HUES48 (cell line): ENCODE data around the gene MAN2B1.
"Not testable (repeated sequence)": the region's sequence is repeated elsewhere in the genome, so short reads cannot be mapped to it uniquely, and the experiment has no call there.

Experiments
- H3K27ac ChIP-seq: one replicate; pipeline ENCODE4 v1.7.0; 2013; ENCODE audit warnings: low read depth, low read length, inconsistent platforms
- H3K27me3 ChIP-seq: 2 replicates; pipeline ENCODE4 v1.6.1; 2013; ENCODE audit warnings: mild to moderate bottlenecking, low read length; ENCODE audit not compliant: control insufficient read depth, insufficient read depth
- H3K36me3 ChIP-seq: 2 replicates; pipeline ENCODE4 v1.6.1; 2013; ENCODE audit warnings: low read length; ENCODE audit not compliant: control insufficient read depth, insufficient read depth
- H3K4me1 ChIP-seq: 2 replicates; pipeline ENCODE4 v1.6.1; 2013; ENCODE audit warnings: mild to moderate bottlenecking, low read length; ENCODE audit not compliant: control insufficient read depth, insufficient read depth
- H3K4me3 ChIP-seq: 2 replicates; pipeline ENCODE4 v1.5.1; 2013; ENCODE audit warnings: mild to moderate bottlenecking, low read depth, low read length
- H3K9ac ChIP-seq: 2 replicates; pipeline ENCODE4 v1.6.1; 2013; ENCODE audit warnings: mild to moderate bottlenecking, low read depth, low read length, moderate library complexity
- H3K9me3 ChIP-seq: 2 replicates; pipeline ENCODE4 v1.6.1; 2013; ENCODE audit warnings: low read length; ENCODE audit not compliant: control insufficient read depth, insufficient read depth

The MAN2B1 gene

GRCh38 chr19:12666265-12667048 lies at the start of gene MAN2B1, which contains the start of gene WDR83:
TSS of gene MAN2B1 (minus strand) at chr19:12666742. CDS start at chr19:12666701, 41 bp downstream.
TSS of gene WDR83 (plus strand) at chr19:12666807. CDS start at chr19:12669791, 2,984 bp downstream.
- H3K9me3 ChIP-seq, result no peaks in the 10 kb centered on the region
- H3K4me3 ChIP-seq, result peak within 1 kb of the TSS; percentile 94
- H3K27me3 ChIP-seq, result no peaks in the 10 kb centered on the region
- H3K27ac ChIP-seq, result peak within 1 kb of the TSS; percentile 63
- peaks cover 20% of the 10 kb centered on the region for H3K36me3 ChIP-seq
- peak within 1 kb of the TSS; percentile 46; the same call in 1 of the 2 replicates for H3K9ac ChIP-seq
- H3K4me1 ChIP-seq, result peaks cover 9% of the 10 kb centered on the region

- Histone ChIP-seq H3K4me1 (no peaks in the 10 kb centered on the region), H3K27ac (no peak overlapping the region), H3K9me3 (no peaks in the 10 kb centered on the region), H3K27me3 (no peaks in the 10 kb centered on the region), H3K36me3 (peaks cover 84% of the 10 kb centered on the region), H3K9ac (no peak overlapping the region), H3K4me3 (no peak overlapping the region)
These were observed 49.4 kb upstream of the MAN2B1 start for GRCh38 chr19:12715929-12716328.

GRCh38 chr19:12715102-12715501 lies 48.6 kb upstream of the MAN2B1 start:
- H3K27ac ChIP-seq, result no peak overlapping the region
- no peaks in the 10 kb centered on the region for H3K4me1 ChIP-seq
- H3K27me3 ChIP-seq, result no peaks in the 10 kb centered on the region
- H3K9me3 ChIP-seq, result no peaks in the 10 kb centered on the region
- H3K36me3 ChIP-seq, result peaks cover 92% of the 10 kb centered on the region
- H3K9ac ChIP-seq, result no peak overlapping the region
- H3K4me3 ChIP-seq, result no peak overlapping the region

GRCh38 chr19:12713304-12713703 lies 46.8 kb upstream of the MAN2B1 start:
- not testable (repeated sequence) for H3K4me3 ChIP-seq, H3K4me1 ChIP-seq, H3K9me3 ChIP-seq, H3K27ac ChIP-seq, H3K27me3 ChIP-seq, H3K9ac ChIP-seq
- H3K36me3 ChIP-seq, result peaks cover 95% of the 10 kb centered on the region

- H3K36me3 ChIP-seq, result peaks cover 95% of the 10 kb centered on the region
- not testable (repeated sequence) for H3K27me3 ChIP-seq, H3K9ac ChIP-seq, H3K9me3 ChIP-seq, H3K4me1 ChIP-seq, H3K4me3 ChIP-seq, H3K27ac ChIP-seq
These were observed 45.5 kb upstream of the MAN2B1 start for GRCh38 chr19:12712077-12712476.

- Histone ChIP-seq H3K27ac (no peak overlapping the region), H3K27me3 (no peaks in the 10 kb centered on the region), H3K4me3 (no peak overlapping the region), H3K9ac (no peak overlapping the region), H3K4me1 (no peaks in the 10 kb centered on the region), H3K9me3 (no peaks in the 10 kb centered on the region), H3K36me3 (peaks cover 96% of the 10 kb centered on the region)
These were observed 44.6 kb upstream of the MAN2B1 start for GRCh38 chr19:12711187-12711586.

- Histone ChIP-seq H3K4me1 (no peaks in the 10 kb centered on the region), H3K9ac (no peak overlapping the region), H3K27me3 (no peaks in the 10 kb centered on the region), H3K36me3 (peaks cover 95% of the 10 kb centered on the region), H3K4me3 (no peak overlapping the region), H3K27ac (no peak overlapping the region), H3K9me3 (no peaks in the 10 kb centered on the region)
These were observed 42.1 kb upstream of the MAN2B1 start for GRCh38 chr19:12708641-12709040.

- Histone ChIP-seq H3K9ac (no peak overlapping the region), H3K4me3 (no peak overlapping the region)
These were observed 39.8 kb upstream of the MAN2B1 start for GRCh38 chr19:12706332-12706718.

GRCh38 chr19:12705654-12706331 lies 39.3 kb upstream of the MAN2B1 start:
- H3K9ac ChIP-seq, result no peak overlapping the region
- H3K4me3 ChIP-seq, result no peak overlapping the region
- H3K9me3 ChIP-seq, result no peaks in the 10 kb centered on the region
- no peaks in the 10 kb centered on the region for H3K4me1 ChIP-seq
- no peak overlapping the region for H3K27ac ChIP-seq
- no peaks in the 10 kb centered on the region for H3K27me3 ChIP-seq
- peaks cover 96% of the 10 kb centered on the region for H3K36me3 ChIP-seq

More at GRCh38 chr19:12706332-12706718, 39.8 kb upstream of the MAN2B1 start:
- Histone ChIP-seq H3K27me3 (no peaks in the 10 kb centered on the region), H3K9me3 (no peaks in the 10 kb centered on the region), H3K36me3 (peaks cover 96% of the 10 kb centered on the region), H3K4me1 (no peaks in the 10 kb centered on the region), H3K27ac (no peak overlapping the region)

GRCh38 chr19:12705169-12705568 lies 38.6 kb upstream of the MAN2B1 start:
- Histone ChIP-seq H3K36me3 (peaks cover 95% of the 10 kb centered on the region), H3K4me3 (no peak overlapping the region), H3K9me3 (no peaks in the 10 kb centered on the region), H3K27ac (no peak overlapping the region), H3K9ac (no peak overlapping the region), H3K4me1 (no peaks in the 10 kb centered on the region), H3K27me3 (no peaks in the 10 kb centered on the region)

GRCh38 chr19:12703046-12703445 lies 36.5 kb upstream of the MAN2B1 start:
- Histone ChIP-seq H3K4me1 (no peaks in the 10 kb centered on the region), H3K36me3 (peaks cover 93% of the 10 kb centered on the region), H3K9ac (no peak overlapping the region), H3K9me3 (no peaks in the 10 kb centered on the region), H3K27me3 (no peaks in the 10 kb centered on the region), H3K27ac (peak overlapping the region; percentile 59), H3K4me3 (no peak overlapping the region)
